ENCODE measurements around the gene CTNNA2. TPM values are rescaled to one million over a fixed set of nuclear protein-coding genes. Genes with fewer than 3 reads are reported as not detected.

Gene CTNNA2
- total and polyA plus RNA-seq, 9 donors, result 0.32 to 1.4 (median 0.37) TPM; not detected in 3

- Histone ChIP-seq H3K36me3 (no peaks in the 10 kb centered on the region), H3K4me3 (no peak overlapping the region), H3K27ac (no peak overlapping the region), H3K27me3 (no peaks in the 10 kb centered on the region), H3K9me3 (no peaks in the 10 kb centered on the region), H3K4me1 (ENCODE audit: insufficient read depth) (no peaks in the 10 kb centered on the region)
- 21 to 32% (median 25%) methylated on average over 3 of the region's 3 CpGs for WGBS, 3 donors
- intact Hi-C loops (cut with DNase I), result no loop called here
- TF ChIP-seq, protein P1, sequence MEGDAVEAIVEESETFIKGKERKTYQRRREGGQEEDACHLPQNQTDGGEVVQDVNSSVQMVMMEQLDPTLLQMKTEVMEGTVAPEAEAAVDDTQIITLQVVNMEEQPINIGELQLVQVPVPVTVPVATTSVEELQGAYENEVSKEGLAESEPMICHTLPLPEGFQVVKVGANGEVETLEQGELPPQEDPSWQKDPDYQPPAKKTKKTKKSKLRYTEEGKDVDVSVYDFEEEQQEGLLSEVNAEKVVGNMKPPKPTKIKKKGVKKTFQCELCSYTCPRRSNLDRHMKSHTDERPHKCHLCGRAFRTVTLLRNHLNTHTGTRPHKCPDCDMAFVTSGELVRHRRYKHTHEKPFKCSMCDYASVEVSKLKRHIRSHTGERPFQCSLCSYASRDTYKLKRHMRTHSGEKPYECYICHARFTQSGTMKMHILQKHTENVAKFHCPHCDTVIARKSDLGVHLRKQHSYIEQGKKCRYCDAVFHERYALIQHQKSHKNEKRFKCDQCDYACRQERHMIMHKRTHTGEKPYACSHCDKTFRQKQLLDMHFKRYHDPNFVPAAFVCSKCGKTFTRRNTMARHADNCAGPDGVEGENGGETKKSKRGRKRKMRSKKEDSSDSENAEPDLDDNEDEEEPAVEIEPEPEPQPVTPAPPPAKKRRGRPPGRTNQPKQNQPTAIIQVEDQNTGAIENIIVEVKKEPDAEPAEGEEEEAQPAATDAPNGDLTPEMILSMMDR (IDR thresholded peaks at IDR 0.05), result no peak
- TF ChIP-seq EP300 (IDR thresholded peaks at IDR 0.05) (no peak), POLR2A (IDR thresholded peaks at IDR 0.05) (no peak)
- DNase-seq, result no peak
These were observed 811.7 kb downstream of the CTNNA2 start for GRCh38 chr2:80324525-80324924.

DNA sequence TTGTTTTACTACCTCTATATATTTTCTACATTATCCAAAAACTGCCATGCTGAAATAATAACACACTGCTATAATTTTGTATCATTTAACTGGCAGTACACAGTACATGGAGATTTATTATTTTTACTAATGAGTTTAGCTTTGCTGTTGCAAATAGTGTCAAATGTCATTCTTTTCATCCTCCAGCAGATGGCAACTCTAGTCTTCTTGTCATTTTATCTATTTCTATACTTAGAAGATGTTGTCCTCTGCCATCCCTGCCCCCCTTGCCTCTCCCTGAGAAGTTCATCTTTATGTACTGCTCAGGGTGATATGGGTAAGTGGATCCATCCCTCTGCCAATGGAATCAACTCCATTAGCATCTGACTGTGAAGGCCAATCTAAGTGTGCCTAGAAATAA is 813.4 kb downstream of the CTNNA2 start:
- DNase-seq, result no peak
- H3K27me3 ChIP-seq, result no peaks in the 10 kb centered on the region
- no peak for TF ChIP-seq POLR2A (IDR thresholded peaks at IDR 0.05)
- TF ChIP-seq EP300 (IDR thresholded peaks at IDR 0.05), result no peak
- TF ChIP-seq, protein P1 (IDR thresholded peaks at IDR 0.05), result no peak
- no peak overlapping the region for H3K4me3 ChIP-seq
- H3K27ac ChIP-seq, result no peak overlapping the region
- no peaks in the 10 kb centered on the region for H3K4me1 ChIP-seq (ENCODE audit: insufficient read depth)
- no peaks in the 10 kb centered on the region for H3K9me3 ChIP-seq
- intact Hi-C loops (cut with DNase I), result no loop called here
- H3K36me3 ChIP-seq, result no peaks in the 10 kb centered on the region

- TF ChIP-seq, protein P1 (IDR thresholded peaks at IDR 0.05), result no peak
- no peak for TF ChIP-seq POLR2A (IDR thresholded peaks at IDR 0.05)
- no peak for TF ChIP-seq EP300 (IDR thresholded peaks at IDR 0.05)
- DNase-seq, result no peak
- intact Hi-C loops (cut with DNase I), result no loop called here
- WGBS, 3 donors, result 50 to 63% (median 52%) methylated on average over 1 of the region's 1 CpG
- no peaks in the 10 kb centered on the region for H3K36me3 ChIP-seq
- no peaks in the 10 kb centered on the region for H3K9me3 ChIP-seq
- no peak overlapping the region for H3K4me3 ChIP-seq
- H3K4me1 ChIP-seq (ENCODE audit: insufficient read depth), result no peaks in the 10 kb centered on the region
- no peak overlapping the region for H3K27ac ChIP-seq
- H3K27me3 ChIP-seq, result no peaks in the 10 kb centered on the region
These were observed 814.0 kb downstream of the CTNNA2 start for GRCh38 chr2:80326861-80327260.

- 78 to 91% (median 83%) methylated on average over 1 of the region's 1 CpG for WGBS, 3 donors
- TF ChIP-seq, protein P1 (IDR thresholded peaks at IDR 0.05), result no peak
- TF ChIP-seq POLR2A (IDR thresholded peaks at IDR 0.05), result no peak
- TF ChIP-seq EP300 (IDR thresholded peaks at IDR 0.05), result no peak
- intact Hi-C loops (cut with DNase I), result no loop called here
- no peak overlapping the region for H3K27ac ChIP-seq
- DNase-seq, result no peak
- no peak overlapping the region for H3K4me3 ChIP-seq
- no peaks in the 10 kb centered on the region for H3K27me3 ChIP-seq
- H3K36me3 ChIP-seq, result no peaks in the 10 kb centered on the region
- no peaks in the 10 kb centered on the region for H3K4me1 ChIP-seq (ENCODE audit: insufficient read depth)
- H3K9me3 ChIP-seq, result no peaks in the 10 kb centered on the region
These were observed 815.3 kb downstream of the CTNNA2 start for GRCh38 chr2:80328159-80328571.

- H3K27ac ChIP-seq, result no peak overlapping the region
- DNase-seq, result no peak
- WGBS, 3 donors, result 92 to 95% (median 94%) methylated on average over 5 of the region's 5 CpGs
- H3K9me3 ChIP-seq, result no peaks in the 10 kb centered on the region
- TF ChIP-seq, protein P1 (IDR thresholded peaks at IDR 0.05), result no peak
- no peak for TF ChIP-seq EP300 (IDR thresholded peaks at IDR 0.05)
- no peak for TF ChIP-seq POLR2A (IDR thresholded peaks at IDR 0.05)
- no peaks in the 10 kb centered on the region for H3K27me3 ChIP-seq
- no peaks in the 10 kb centered on the region for H3K36me3 ChIP-seq
- no peak overlapping the region for H3K4me3 ChIP-seq
- intact Hi-C loops (cut with DNase I), result no loop called here
- H3K4me1 ChIP-seq (ENCODE audit: insufficient read depth), result no peaks in the 10 kb centered on the region
These were observed 816.6 kb downstream of the CTNNA2 start for GRCh38 chr2:80329491-80329890.
